H1 (cell line): ENCODE data around the gene AKR1C8.

Source experiments
- CEBPB ChIP-seq: IDR thresholded peaks from 2 replicates; pipeline ENCODE4 v1.6.1; 2012; ENCODE audit warnings: low read depth, low read length
- KDM1A ChIP-seq: fragments of 200-600, 300-600 bp; sonication (generic); IDR thresholded peaks from 2 replicates; pipeline ENCODE4 v1.7.1; 2016; ENCODE audit warnings: mild to moderate bottlenecking, low read length, borderline replicate concordance
- KDM4A ChIP-seq: IDR thresholded peaks from one replicate; pipeline ENCODE4 v1.7.1; 2012; ENCODE audit warnings: low read depth, mild to moderate bottlenecking, moderate library complexity, low read length, inconsistent platforms; ENCODE audit not compliant: severe bottlenecking
- MAFK ChIP-seq: IDR thresholded peaks from 2 replicates; pipeline ENCODE4 v1.6.1; 2012; ENCODE audit warnings: low read depth, mild to moderate bottlenecking, improper control_type of control experiment, low read length
- POLR2A ChIP-seq, 2 experiments: IDR thresholded peaks; 1 replicate in 1 of 2; 2 replicates in 1 of 2; pipeline ENCODE4 v1.6.1; 2011; ENCODE audit warnings: low read depth in 2 of 2, low read length in 2 of 2, mild to moderate bottlenecking in 2 of 2; ENCODE audit errors: control extremely low read depth in 1 of 2
- TF ChIP-seq, protein P1 (sequence below), 3 experiments: IDR thresholded peaks; 1 replicate in 2 of 3; 2 replicates in 1 of 3; pipeline versions ENCODE4 v1.5.1 to v1.6.1; 2011; ENCODE audit warnings: low read length in 3 of 3, mild to moderate bottlenecking in 3 of 3, inconsistent platforms in 2 of 3, low read depth in 1 of 3, moderate library complexity in 1 of 3; ENCODE audit not compliant: insufficient read depth in 1 of 3; ENCODE audit errors: control extremely low read depth in 1 of 3

DNA sequence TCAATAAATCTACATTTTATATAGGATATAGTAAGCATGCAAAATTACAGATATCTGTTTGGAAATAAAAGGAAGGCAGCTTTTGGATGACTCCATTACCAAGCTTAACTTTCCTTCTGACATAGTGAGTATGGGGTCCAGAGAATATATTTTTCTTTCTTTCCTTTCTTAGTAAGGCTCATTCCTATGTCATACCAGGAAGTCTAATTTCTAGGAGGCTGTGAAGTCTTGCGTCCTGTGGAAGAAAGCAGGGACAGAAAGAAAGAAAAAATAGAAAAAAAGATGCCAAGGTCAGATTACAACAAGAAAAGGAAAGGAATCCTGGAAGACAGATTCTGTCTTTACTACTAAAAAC is 36.3 kb downstream of the AKR1C8 start:
- TF ChIP-seq KDM4A (no peak), MAFK (no peak), POLR2A (IDR thresholded peaks at IDR 0.05; ENCODE audit: control extremely low read depth in 1 of 2, low read depth in 2 of 2, low read length in 2 of 2) (no peak), KDM1A (no peak), CEBPB (no peak)
- TF ChIP-seq, protein P1, sequence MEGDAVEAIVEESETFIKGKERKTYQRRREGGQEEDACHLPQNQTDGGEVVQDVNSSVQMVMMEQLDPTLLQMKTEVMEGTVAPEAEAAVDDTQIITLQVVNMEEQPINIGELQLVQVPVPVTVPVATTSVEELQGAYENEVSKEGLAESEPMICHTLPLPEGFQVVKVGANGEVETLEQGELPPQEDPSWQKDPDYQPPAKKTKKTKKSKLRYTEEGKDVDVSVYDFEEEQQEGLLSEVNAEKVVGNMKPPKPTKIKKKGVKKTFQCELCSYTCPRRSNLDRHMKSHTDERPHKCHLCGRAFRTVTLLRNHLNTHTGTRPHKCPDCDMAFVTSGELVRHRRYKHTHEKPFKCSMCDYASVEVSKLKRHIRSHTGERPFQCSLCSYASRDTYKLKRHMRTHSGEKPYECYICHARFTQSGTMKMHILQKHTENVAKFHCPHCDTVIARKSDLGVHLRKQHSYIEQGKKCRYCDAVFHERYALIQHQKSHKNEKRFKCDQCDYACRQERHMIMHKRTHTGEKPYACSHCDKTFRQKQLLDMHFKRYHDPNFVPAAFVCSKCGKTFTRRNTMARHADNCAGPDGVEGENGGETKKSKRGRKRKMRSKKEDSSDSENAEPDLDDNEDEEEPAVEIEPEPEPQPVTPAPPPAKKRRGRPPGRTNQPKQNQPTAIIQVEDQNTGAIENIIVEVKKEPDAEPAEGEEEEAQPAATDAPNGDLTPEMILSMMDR (IDR thresholded peaks at IDR 0.05; ENCODE audit: control extremely low read depth in 1 of 3, insufficient read depth in 1 of 3, low read depth in 1 of 3, low read length in 3 of 3): no peak
